Endothelial cell of umbilical vein (primary cell): Measurements from ENCODE around the gene HTRA3. TPM values are rescaled to one million over a fixed set of nuclear protein-coding genes. Genes with fewer than 3 reads are reported as not detected.

Source experiments
- BruUV-seq: library from RNA; stranded (reverse); fragments of 400-500 nt; replicated peaks from 2 replicates; lab custom pipeline; 2021; lab: Mats Ljungman, UMichigan
- CTCF ChIA-PET: fragments of 300-600, 350-600 bp; sonication (Branson Sonifier 250); formaldehyde crosslinking; loops from one replicate; lab custom pipeline; 2021; ENCODE audit warnings: antibody characterized with exemption, inconsistent platforms; lab: Charles Lee
- POLR2A ChIA-PET: fragments of 300-600, 350-600 bp; sonication (Branson Sonifier 250); formaldehyde crosslinking; loops from one replicate; lab custom pipeline; 2021; ENCODE audit warnings: antibody characterized with exemption, inconsistent platforms; lab: Charles Lee
- DNase-seq: peaks from one replicate; pipeline ENCODE4 v3.0.0-alpha.2; 2011; ENCODE audit warnings: low read depth, low spot score
- FAIRE-seq: peaks from 2 replicates; lab custom pipeline; 2011; peaks lifted over from hg19 to GRCh38; lab: Jason Lieb, UNC
- H2AFZ ChIP-seq: 2 replicates; pipeline ENCODE4 v1.6.0; 2012; ENCODE audit warnings: low read depth, low read length, control low read depth, inconsistent platforms
- H3K27ac ChIP-seq: 2 replicates; pipeline ENCODE4 v1.5.1; 2011; ENCODE audit warnings: low read depth, mild to moderate bottlenecking, control low read depth, low read length, moderate library complexity; ENCODE audit not compliant: insufficient read depth
- H3K27me3 ChIP-seq, 2 experiments: 2 replicates each; pipeline versions ENCODE4 v1.6.0 to v1.6.1; 2011; ENCODE audit warnings: low read length in 2 of 2, mixed read lengths in 1 of 2; ENCODE audit not compliant: control insufficient read depth in 2 of 2, insufficient read depth in 2 of 2
- H3K36me3 ChIP-seq, 2 experiments: 2 replicates in 1 of 2; 3 replicates in 1 of 2; pipeline ENCODE4 v1.5.1; 2011; ENCODE audit warnings: low read length in 2 of 2, mild to moderate bottlenecking in 1 of 2, moderate library complexity in 1 of 2; ENCODE audit not compliant: control insufficient read depth in 2 of 2, insufficient read depth in 2 of 2; ENCODE audit errors: extremely low read depth in 1 of 2
- H3K4me1 ChIP-seq: 3 replicates; pipeline ENCODE4 v1.5.1; 2011; ENCODE audit warnings: mild to moderate bottlenecking, low read length; ENCODE audit not compliant: control insufficient read depth, insufficient read depth; ENCODE audit errors: extremely low read depth
- H3K4me2 ChIP-seq: 2 replicates; pipeline ENCODE4 v1.6.1; 2011; ENCODE audit warnings: low read length, control low read depth, mixed read lengths; ENCODE audit not compliant: insufficient read depth
- H3K4me3 ChIP-seq, 3 experiments: fragments of 200-600 bp in 1 of 3; sonication (generic), shearing (Covaris generic) in 1 of 3; replicated peaks in 1 of 3; 2 replicates each; pipeline ENCODE4 v1.5.1; 2011 to 2016; ENCODE audit warnings: control low read depth in 3 of 3, low read length in 3 of 3, mild to moderate bottlenecking in 2 of 3, inconsistent platforms in 1 of 3, low read depth in 1 of 3, moderate library complexity in 1 of 3; ENCODE audit not compliant: insufficient read depth in 1 of 3
- H3K79me2 ChIP-seq: 2 replicates; pipeline ENCODE4 v1.6.0; 2012; ENCODE audit warnings: low read length, inconsistent platforms; ENCODE audit not compliant: control insufficient read depth, insufficient read depth
- H3K9ac ChIP-seq: replicated peaks from 2 replicates; pipeline ENCODE3; 2011; ENCODE audit warnings: low read length, control low read depth; ENCODE audit not compliant: insufficient read depth; ENCODE audit errors: extremely low read depth
- H3K9me1 ChIP-seq: replicated peaks from 3 replicates; pipeline ENCODE4 v1.6.0; 2011; ENCODE audit warnings: mild to moderate bottlenecking, low read length; ENCODE audit not compliant: control insufficient read depth, insufficient read depth; ENCODE audit errors: extremely low read depth
- H3K9me3 ChIP-seq: replicated peaks from 2 replicates; pipeline ENCODE4 v1.5.1; 2012; ENCODE audit warnings: low read length, inconsistent platforms; ENCODE audit not compliant: control insufficient read depth, insufficient read depth
- H4K20me1 ChIP-seq: replicated peaks from 2 replicates; pipeline ENCODE3; 2011; ENCODE audit warnings: mild to moderate bottlenecking, low read length; ENCODE audit not compliant: control insufficient read depth, insufficient read depth; ENCODE audit errors: extremely low read depth
- EZH2 ChIP-seq: IDR thresholded peaks from 2 replicates; pipeline ENCODE4 v1.6.1; 2012; ENCODE audit warnings: borderline replicate concordance, low read depth, mild to moderate bottlenecking, moderate library complexity, low read length, inconsistent platforms; ENCODE audit not compliant: severe bottlenecking
- FOS ChIP-seq: IDR thresholded peaks from 2 replicates; pipeline ENCODE4 v1.6.1; 2011; ENCODE audit warnings: mild to moderate bottlenecking, low read length, moderate library complexity, borderline replicate concordance; ENCODE audit not compliant: insufficient read depth
- GATA2 ChIP-seq: IDR thresholded peaks from 2 replicates; pipeline ENCODE4 v1.7.0; 2011; ENCODE audit warnings: low read depth, mild to moderate bottlenecking, moderate library complexity, mixed read lengths, low read length; ENCODE audit not compliant: insufficient read length, insufficient read depth
- JUN ChIP-seq: IDR thresholded peaks from 2 replicates; pipeline ENCODE4 v1.6.1; 2011; ENCODE audit warnings: borderline replicate concordance, low read depth; ENCODE audit not compliant: insufficient read length, insufficient read depth
- MYC ChIP-seq: IDR thresholded peaks from one replicate; pipeline ENCODE4 v1.6.1; 2011; ENCODE audit warnings: mild to moderate bottlenecking, low read depth, low read length
- POLR2A ChIP-seq: IDR thresholded peaks from 2 replicates; pipeline ENCODE4 v1.6.1; 2012; ENCODE audit warnings: low read depth, mild to moderate bottlenecking, control low read depth, low read length
- POLR2AphosphoS5 ChIP-seq: IDR thresholded peaks from 2 replicates; pipeline ENCODE4 v1.6.1; 2012; ENCODE audit warnings: low read depth, mild to moderate bottlenecking, control low read depth, low read length, moderate library complexity; ENCODE audit not compliant: insufficient read depth
- dilution Hi-C: fragments of 300-500 bp; cut with MboI; formaldehyde crosslinking; loops from one replicate; pipeline ENCODE4 v1.15.0; 2019; ENCODE audit warnings: low sequenced_read_pairs; ENCODE audit not compliant: extremely low pct_ligation_motif_present
- intact Hi-C: fragments of 100-400 bp; cut with micrococcal nuclease; formaldehyde crosslinking; loops from one replicate; pipeline ENCODE4 v1.10.0; 2022
- polyA plus RNA-seq, 4 experiments: library from polyadenylated mRNA; depleted of rRNA in 3 of 4; stranded (reverse) in 3 of 4; unstranded in 1 of 4; fragments of >200 nt; gene quantifications; 2 replicates each; pipeline versions ENCODE4 v1.2.1 to v1.2.3, GENCODE V29; 2011 to 2012; ENCODE audit warnings: missing spikeins in 1 of 4
- total RNA-seq: library from RNA; stranded (reverse); gene quantifications from 2 replicates; pipeline ENCODE4 v1.2.3, GENCODE V29; 2021
- TF ChIP-seq, protein P1 (sequence below), 2 donors: IDR thresholded peaks; 1 replicate in 1 of 2; 2 replicates in 1 of 2; pipeline ENCODE4 v1.5.1; 2011; ENCODE audit warnings: low read length in 2 of 2, mild to moderate bottlenecking in 2 of 2, moderate library complexity in 2 of 2, control low read depth in 1 of 2, inconsistent platforms in 1 of 2, low read depth in 1 of 2; ENCODE audit not compliant: insufficient read depth in 1 of 2; ENCODE audit errors: extremely low read depth in 1 of 2
- TF ChIP-seq, protein P2 (sequence below): IDR thresholded peaks from 2 replicates; pipeline ENCODE4 v1.6.1; 2011; ENCODE audit not compliant: insufficient read depth, insufficient read length

HTRA3 gene
- total and polyA plus RNA-seq, 2 donors (not counting 3 experiments of a cell fraction or from before 2014, with no cell fraction given): 9.0 to 12.0 TPM

DNA sequence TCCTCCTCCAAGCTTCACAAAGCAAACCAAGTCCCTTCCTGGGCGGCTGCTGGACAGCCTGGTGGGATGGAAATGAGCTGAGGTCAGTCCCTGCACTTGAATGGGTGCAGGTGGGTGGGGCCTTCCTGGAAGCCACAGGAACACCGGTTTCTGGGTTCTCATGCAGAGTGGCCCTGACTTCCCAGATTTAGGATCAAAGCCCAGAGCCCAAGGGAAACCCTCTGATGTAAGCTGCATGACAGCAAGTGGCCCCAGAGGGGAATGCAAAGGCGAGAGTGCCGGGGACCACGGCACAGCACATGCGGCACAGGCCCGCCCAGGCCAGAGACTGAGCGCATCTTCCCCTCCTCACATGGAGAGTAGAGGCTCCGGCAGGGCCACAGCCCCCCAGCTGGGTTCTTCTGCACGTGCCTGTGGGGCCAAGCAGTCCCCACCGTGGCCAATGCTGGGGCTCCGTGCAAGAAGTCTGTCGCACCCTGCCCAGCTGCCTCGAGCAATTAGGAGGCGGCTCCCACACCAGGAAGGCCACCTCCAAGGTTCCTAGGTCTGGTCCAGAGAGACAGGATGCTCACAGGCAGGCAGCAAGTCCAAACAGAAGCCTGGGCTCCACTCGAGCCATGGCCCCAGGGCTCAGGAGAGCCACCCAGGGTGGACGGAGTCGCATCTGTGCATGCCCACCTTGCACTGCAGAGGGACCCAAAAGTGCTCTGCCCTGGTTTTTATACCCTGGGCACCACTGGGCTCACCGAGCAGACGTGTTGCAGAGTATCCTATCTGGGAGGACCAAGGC lies 83.0 kb downstream of the HTRA3 start:
- Histone ChIP-seq H3K4me2 (no peak overlapping the region), H4K20me1 (no peaks in the 10 kb centered on the region), H3K9me1 (no peaks in the 10 kb centered on the region), H3K9ac (no peak overlapping the region), H3K36me3 (no peaks in the 10 kb centered on the region), H3K27me3 (peaks cover 5 to 8% of the 10 kb centered on the region in 2 experiments), H3K27ac (no peak overlapping the region), H3K4me1 (no peaks in the 10 kb centered on the region), H2AFZ (no peak overlapping the region), H3K79me2 (no peaks in the 10 kb centered on the region), H3K4me3 (no peak overlapping the region), H3K9me3 (no peaks in the 10 kb centered on the region)
- no TSS peak for BruUV-seq
- CTCF ChIA-PET: interaction anchor here (0.8 kb wide), 1 partner anchor 9 kb away, joined by 3 read pairs; no protein-coding TSS in a partner anchor
- POLR2A ChIA-PET: no interaction called here
- DNase-seq (no peak), FAIRE-seq (no peak)
- TF ChIP-seq JUN (no peak), EZH2 (no peak), GATA2 (no peak), FOS (no peak), POLR2AphosphoS5 (no peak), MYC (no peak), POLR2A (no peak)
- TF ChIP-seq, protein P1, sequence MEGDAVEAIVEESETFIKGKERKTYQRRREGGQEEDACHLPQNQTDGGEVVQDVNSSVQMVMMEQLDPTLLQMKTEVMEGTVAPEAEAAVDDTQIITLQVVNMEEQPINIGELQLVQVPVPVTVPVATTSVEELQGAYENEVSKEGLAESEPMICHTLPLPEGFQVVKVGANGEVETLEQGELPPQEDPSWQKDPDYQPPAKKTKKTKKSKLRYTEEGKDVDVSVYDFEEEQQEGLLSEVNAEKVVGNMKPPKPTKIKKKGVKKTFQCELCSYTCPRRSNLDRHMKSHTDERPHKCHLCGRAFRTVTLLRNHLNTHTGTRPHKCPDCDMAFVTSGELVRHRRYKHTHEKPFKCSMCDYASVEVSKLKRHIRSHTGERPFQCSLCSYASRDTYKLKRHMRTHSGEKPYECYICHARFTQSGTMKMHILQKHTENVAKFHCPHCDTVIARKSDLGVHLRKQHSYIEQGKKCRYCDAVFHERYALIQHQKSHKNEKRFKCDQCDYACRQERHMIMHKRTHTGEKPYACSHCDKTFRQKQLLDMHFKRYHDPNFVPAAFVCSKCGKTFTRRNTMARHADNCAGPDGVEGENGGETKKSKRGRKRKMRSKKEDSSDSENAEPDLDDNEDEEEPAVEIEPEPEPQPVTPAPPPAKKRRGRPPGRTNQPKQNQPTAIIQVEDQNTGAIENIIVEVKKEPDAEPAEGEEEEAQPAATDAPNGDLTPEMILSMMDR (IDR thresholded peaks at IDR 0.05; ENCODE audit: extremely low read depth in 1 of 2, insufficient read depth in 1 of 2, low read depth in 1 of 2, low read length in 2 of 2): no peak
- TF ChIP-seq, protein P2, sequence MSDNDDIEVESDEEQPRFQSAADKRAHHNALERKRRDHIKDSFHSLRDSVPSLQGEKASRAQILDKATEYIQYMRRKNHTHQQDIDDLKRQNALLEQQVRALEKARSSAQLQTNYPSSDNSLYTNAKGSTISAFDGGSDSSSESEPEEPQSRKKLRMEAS: no peak
- dilution Hi-C loops: no loop called here
- intact Hi-C loops: no loop called here
